ENCODE data around the gene C6orf89.

The C6orf89 gene

DNA sequence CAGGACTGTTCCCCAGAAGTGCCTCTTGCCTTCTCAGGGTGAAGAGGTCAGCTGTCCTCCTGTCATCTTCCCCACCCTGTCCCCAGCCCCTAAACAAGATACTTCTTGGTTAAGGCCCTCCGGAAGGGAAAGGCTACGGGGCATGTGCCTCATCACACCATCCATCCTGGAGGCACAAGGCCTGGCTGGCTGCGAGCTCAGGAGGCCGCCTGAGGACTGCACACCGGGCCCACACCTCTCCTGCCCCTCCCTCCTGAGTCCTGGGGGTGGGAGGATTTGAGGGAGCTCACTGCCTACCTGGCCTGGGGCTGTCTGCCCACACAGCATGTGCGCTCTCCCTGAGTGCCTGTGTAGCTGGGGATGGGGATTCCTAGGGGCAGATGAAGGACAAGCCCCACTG is 78.6 kb downstream of the C6orf89 start:
- H3K27ac ChIP-seq, result no peak overlapping the region
- H3K9me3 ChIP-seq (ENCODE audit: low read depth, low read length), result no peaks in the 10 kb centered on the region
- H3K4me3 ChIP-seq, result no peak overlapping the region
- TF ChIP-seq POLR2AphosphoS5 (IDR thresholded peaks at IDR 0.05; ENCODE audit: borderline replicate concordance, low read depth, low read length) (no peak), EZH2 (IDR thresholded peaks at IDR 0.05) (no peak), FOXP2 (optimal IDR thresholded peaks at IDR 0.05; ENCODE audit: control extremely low read depth, extremely low read length, insufficient read depth) (no peak)
- H3K9ac ChIP-seq (ENCODE audit: insufficient read length), result no peak overlapping the region
- peaks cover 23% of the 10 kb centered on the region for H3K36me3 ChIP-seq (ENCODE audit: insufficient read depth, low read length)
- DNase-seq (ENCODE audit: low read depth, low spot score), result no peak

DNA sequence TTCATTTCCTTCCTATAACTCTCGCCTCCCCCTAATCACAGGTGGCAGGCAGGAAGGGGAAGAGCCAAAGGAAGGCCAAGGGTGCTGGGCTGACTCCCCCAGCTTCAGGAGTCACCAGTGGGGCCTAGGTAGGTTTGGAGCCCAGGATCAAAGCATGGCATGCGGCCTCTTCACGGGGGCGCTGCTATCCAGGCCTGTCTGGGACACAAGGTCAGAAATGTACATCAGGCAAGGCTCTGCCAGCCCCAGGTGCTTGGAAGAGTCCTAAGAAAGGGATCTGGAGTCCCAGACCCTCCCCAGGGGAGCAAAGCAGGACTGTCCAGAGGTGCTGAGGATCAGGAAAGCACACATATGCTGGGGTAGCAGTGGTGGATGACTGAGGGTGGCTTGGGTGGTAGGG is 79.2 kb downstream of the C6orf89 start:
- Histone ChIP-seq H3K4me3 (no peak overlapping the region), H3K9ac (ENCODE audit: insufficient read length) (no peak overlapping the region), H3K36me3 (ENCODE audit: insufficient read depth, low read length) (peaks cover 28% of the 10 kb centered on the region), H3K9me3 (ENCODE audit: low read depth, low read length) (no peaks in the 10 kb centered on the region), H3K27ac (no peak overlapping the region)
- no peak for DNase-seq (ENCODE audit: low read depth, low spot score)
- no peak for TF ChIP-seq POLR2AphosphoS5 (IDR thresholded peaks at IDR 0.05; ENCODE audit: borderline replicate concordance, low read depth, low read length)
- TF ChIP-seq FOXP2 (optimal IDR thresholded peaks at IDR 0.05; ENCODE audit: control extremely low read depth, extremely low read length, insufficient read depth), result no peak
- no peak for TF ChIP-seq EZH2 (IDR thresholded peaks at IDR 0.05)

DNA sequence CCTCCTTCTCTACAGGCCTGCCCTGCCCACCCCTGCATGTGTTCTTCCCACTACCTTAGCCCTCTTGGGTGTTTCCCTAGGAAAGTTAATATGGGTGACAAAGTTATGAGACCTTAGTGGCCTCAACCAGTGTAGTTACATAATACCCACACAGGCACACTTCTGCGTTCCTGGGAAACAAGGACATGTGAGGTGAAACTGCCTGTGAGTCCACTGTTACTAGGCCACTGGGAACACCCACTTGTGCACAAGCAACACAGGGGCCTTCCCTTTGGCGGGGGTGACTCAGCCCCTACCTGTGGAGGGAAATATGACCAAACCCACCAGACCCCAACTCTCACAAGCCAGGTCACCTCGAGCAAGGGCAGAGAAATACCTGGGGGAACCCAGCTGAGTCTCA is 81.5 kb downstream of the C6orf89 start:
- Histone ChIP-seq H3K27ac (no peak overlapping the region), H3K9me3 (ENCODE audit: low read depth, low read length) (no peaks in the 10 kb centered on the region), H3K36me3 (ENCODE audit: insufficient read depth, low read length) (peaks cover 51% of the 10 kb centered on the region), H3K9ac (ENCODE audit: insufficient read length) (no peak overlapping the region), H3K4me3 (no peak overlapping the region)
- DNase-seq (ENCODE audit: low read depth, low spot score), result no peak
- no peak for TF ChIP-seq EZH2 (IDR thresholded peaks at IDR 0.05)
- no peak for TF ChIP-seq FOXP2 (optimal IDR thresholded peaks at IDR 0.05; ENCODE audit: control extremely low read depth, extremely low read length, insufficient read depth)
- TF ChIP-seq POLR2AphosphoS5 (IDR thresholded peaks at IDR 0.05; ENCODE audit: borderline replicate concordance, low read depth, low read length), result no peak

DNA sequence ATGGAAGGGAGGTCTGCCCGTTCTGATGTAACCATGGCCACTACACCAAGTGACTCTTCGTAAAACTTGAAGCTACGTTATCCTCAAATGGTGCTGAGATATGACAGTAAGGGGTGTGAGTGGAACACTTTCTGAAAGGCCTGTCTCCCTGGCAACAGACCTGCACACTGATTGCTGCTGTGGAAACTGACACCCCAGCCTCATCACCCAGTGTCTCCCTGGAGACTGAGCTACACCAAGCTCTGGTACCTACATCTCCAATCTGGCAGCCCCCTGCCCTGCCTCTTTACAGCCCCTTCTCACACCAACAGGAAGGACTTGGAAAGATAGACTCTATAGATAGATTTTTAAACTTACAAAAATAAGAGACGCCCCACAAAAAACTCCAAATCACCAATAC is 82.0 kb downstream of the C6orf89 start:
- peaks cover 56% of the 10 kb centered on the region for H3K36me3 ChIP-seq (ENCODE audit: insufficient read depth, low read length)
- H3K4me3 ChIP-seq, result no peak overlapping the region
- no peak for DNase-seq (ENCODE audit: low read depth, low spot score)
- no peak overlapping the region for H3K9ac ChIP-seq (ENCODE audit: insufficient read length)
- H3K27ac ChIP-seq, result no peak overlapping the region
- TF ChIP-seq FOXP2 (optimal IDR thresholded peaks at IDR 0.05; ENCODE audit: control extremely low read depth, extremely low read length, insufficient read depth) (no peak), POLR2AphosphoS5 (IDR thresholded peaks at IDR 0.05; ENCODE audit: borderline replicate concordance, low read depth, low read length) (no peak), EZH2 (IDR thresholded peaks at IDR 0.05) (no peak)
- no peaks in the 10 kb centered on the region for H3K9me3 ChIP-seq (ENCODE audit: low read depth, low read length)

DNA sequence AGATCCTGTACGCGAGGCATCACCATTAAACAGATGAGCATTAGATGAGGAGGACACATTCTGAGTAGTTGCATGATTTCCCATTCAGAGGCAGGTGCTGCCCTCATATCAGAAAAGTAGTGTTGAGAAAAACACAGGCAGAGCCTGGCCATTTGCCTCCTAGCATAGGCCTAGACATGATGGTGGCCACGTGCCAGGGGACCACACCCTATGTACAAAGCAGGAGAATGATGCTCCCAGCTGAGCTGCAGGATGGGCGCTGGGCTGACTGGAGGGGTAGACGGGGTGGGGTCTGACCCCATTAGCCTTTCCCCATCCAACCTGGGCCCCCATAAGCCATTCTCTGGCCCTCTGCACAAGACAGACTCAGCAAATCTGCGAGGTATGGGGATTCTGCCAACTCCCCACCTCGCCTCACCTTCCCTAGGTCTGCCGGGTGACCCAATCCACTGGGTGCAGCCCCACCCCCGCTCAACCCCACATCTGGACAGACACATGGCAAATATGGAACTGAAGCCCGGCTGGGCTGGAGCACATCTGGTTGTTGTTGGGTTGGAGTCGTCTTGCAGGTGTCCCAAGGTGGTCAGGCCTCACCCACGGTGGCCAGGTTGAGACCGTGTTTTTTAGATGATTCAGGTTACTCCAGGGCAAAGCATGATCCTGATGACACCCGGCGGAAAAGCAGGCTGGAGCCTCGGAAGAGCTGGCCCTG is 82.7 kb downstream of the C6orf89 start:
- TF ChIP-seq FOXP2 (optimal IDR thresholded peaks at IDR 0.05; ENCODE audit: control extremely low read depth, extremely low read length, insufficient read depth) (no peak), EZH2 (IDR thresholded peaks at IDR 0.05) (no peak), POLR2AphosphoS5 (IDR thresholded peaks at IDR 0.05; ENCODE audit: borderline replicate concordance, low read depth, low read length) (no peak)
- Histone ChIP-seq H3K4me3 (no peak overlapping the region), H3K36me3 (ENCODE audit: insufficient read depth, low read length) (peaks cover 61% of the 10 kb centered on the region), H3K9me3 (ENCODE audit: low read depth, low read length) (no peaks in the 10 kb centered on the region), H3K9ac (ENCODE audit: insufficient read length) (no peak overlapping the region), H3K27ac (no peak overlapping the region)
- no peak for DNase-seq (ENCODE audit: low read depth, low spot score)

DNA sequence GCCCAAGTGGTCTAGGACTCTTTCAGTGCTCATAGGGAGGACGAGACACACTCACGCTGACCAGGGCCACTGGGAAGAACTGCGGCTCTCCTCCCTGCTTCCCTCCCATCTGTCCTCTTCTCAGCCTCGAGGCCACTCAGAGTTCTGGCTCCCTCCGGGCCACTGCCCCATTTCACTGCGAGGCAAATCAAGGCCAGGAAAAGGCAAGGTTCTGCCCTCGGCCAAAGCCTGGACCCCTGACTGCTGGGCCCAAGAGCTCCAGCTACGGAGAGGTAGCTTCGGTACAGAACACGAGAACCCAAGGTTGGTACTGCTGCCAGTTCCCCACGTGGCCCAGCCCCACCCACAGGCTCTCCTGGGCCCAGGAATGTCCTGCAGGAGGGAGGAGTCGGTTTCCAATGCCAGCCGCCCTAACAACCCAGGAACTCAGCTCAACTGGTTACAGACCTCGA is 83.5 kb downstream of the C6orf89 start:
- H3K36me3 ChIP-seq (ENCODE audit: insufficient read depth, low read length), result peaks cover 69% of the 10 kb centered on the region
- DNase-seq (ENCODE audit: low read depth, low spot score), result no peak
- H3K4me3 ChIP-seq, result no peak overlapping the region
- TF ChIP-seq POLR2AphosphoS5 (IDR thresholded peaks at IDR 0.05; ENCODE audit: borderline replicate concordance, low read depth, low read length) (no peak), EZH2 (IDR thresholded peaks at IDR 0.05) (no peak), FOXP2 (optimal IDR thresholded peaks at IDR 0.05; ENCODE audit: control extremely low read depth, extremely low read length, insufficient read depth) (no peak)
- no peaks in the 10 kb centered on the region for H3K9me3 ChIP-seq (ENCODE audit: low read depth, low read length)
- H3K27ac ChIP-seq, result no peak overlapping the region
- no peak overlapping the region for H3K9ac ChIP-seq (ENCODE audit: insufficient read length)

DNA sequence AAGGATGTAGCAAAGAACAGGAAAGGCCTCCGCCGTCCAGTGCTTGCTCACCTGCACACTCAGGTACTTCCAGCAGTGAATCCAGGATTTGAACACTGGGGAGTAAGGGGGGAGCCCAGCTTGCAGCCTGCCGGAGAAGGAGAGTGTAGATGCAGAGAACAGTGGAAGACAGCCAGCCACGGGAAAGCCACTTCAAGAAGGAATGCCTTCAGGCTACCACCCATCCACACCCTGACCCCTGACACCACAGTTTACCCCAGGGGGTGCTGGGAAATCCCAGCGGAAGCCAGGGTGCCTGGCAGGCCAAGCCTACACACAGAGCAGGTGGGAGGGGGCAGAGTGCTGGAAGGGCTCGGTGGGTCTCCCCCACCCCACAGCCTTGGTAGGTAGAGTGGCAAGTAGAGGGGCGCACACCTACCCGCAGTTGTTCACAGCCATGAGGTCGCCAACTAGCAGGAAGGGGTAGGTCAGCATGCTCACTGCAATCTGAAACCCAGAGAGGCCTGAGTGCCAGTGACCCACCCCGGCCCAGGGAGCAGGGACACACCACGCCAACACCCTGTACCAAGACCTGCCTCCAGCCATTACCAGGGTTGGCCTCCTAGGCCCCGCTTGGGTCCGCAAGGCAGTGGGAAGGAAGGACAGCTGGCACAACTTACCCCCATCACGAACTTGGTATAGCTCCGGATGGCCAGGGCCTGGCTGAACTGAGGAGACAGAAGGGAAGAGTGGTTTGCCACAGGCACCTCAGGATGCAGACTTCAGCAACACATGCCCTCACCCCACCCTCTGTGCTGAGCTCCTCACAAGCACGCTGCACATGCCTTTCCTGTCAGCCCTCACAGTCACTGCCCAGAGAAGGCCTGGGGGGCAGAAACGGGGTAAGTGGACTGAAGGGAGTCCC is 84.5 kb downstream of the C6orf89 start:
- Histone ChIP-seq H3K36me3 (ENCODE audit: insufficient read depth, low read length) (peaks cover 79% of the 10 kb centered on the region), H3K9ac (ENCODE audit: insufficient read length) (no peak overlapping the region), H3K9me3 (ENCODE audit: low read depth, low read length) (no peaks in the 10 kb centered on the region), H3K4me3 (no peak overlapping the region), H3K27ac (no peak overlapping the region)
- no peak for DNase-seq (ENCODE audit: low read depth, low spot score)
- TF ChIP-seq EZH2 (IDR thresholded peaks at IDR 0.05), result no peak
- TF ChIP-seq POLR2AphosphoS5 (IDR thresholded peaks at IDR 0.05; ENCODE audit: borderline replicate concordance, low read depth, low read length), result no peak
- no peak for TF ChIP-seq FOXP2 (optimal IDR thresholded peaks at IDR 0.05; ENCODE audit: control extremely low read depth, extremely low read length, insufficient read depth)

Data from SK-N-MC (cell line).